Upper lobe of left lung (tissue), 6 donors: ENCODE data around the gene CMSS1. TPM values are rescaled to one million over a fixed set of nuclear protein-coding genes. Genes with fewer than 3 reads are reported as not detected.

Experiments used
- ATAC-seq, 2 donors: fragments of 200-7000 bp; cut with Tn5 transposase; one replicate each; pipeline ENCODE4 v1.9.1; 2022; ENCODE audit warnings: mild to moderate bottlenecking in 2 of 2, moderate library complexity in 2 of 2; ENCODE audit not compliant: low FRiP score in 2 of 2
- DNase-seq, 2 donors: peaks; one replicate each; pipeline ENCODE4 v3.0.0-alpha.2; 2019 to 2020
- H3K27ac ChIP-seq, 4 donors: fragments of 200-600 bp; sonication (generic); one replicate each; pipeline ENCODE4 v1.5.1; 2016 to 2019
- H3K27me3 ChIP-seq, 4 donors: fragments of 200-600 bp; sonication (generic); one replicate each; pipeline ENCODE4 v1.5.1; 2017 to 2019
- H3K36me3 ChIP-seq, 4 donors: fragments of 200-600 bp; sonication (generic); one replicate each; pipeline ENCODE4 v1.5.1; 2016 to 2019
- H3K4me1 ChIP-seq, 4 donors: fragments of 200-600 bp; sonication (generic); one replicate each; pipeline ENCODE4 v1.5.1; 2018 to 2019
- H3K4me3 ChIP-seq, 4 donors: fragments of 200-600 bp; sonication (generic); one replicate each; pipeline ENCODE4 v1.5.1; 2017 to 2019; ENCODE audit warnings: mild to moderate bottlenecking in 2 of 4, moderate library complexity in 1 of 4
- H3K9me3 ChIP-seq, 4 donors: fragments of 200-600 bp; sonication (generic); one replicate each; pipeline ENCODE4 v1.5.1; 2018 to 2019
- EP300 ChIP-seq, 4 donors: sonication (generic); formaldehyde crosslinking; IDR thresholded peaks; one replicate each; pipeline ENCODE4 v1.5.1; 2017; ENCODE audit warnings: antibody characterized with exemption in 4 of 4, control low read depth in 2 of 4
- POLR2A ChIP-seq, 4 donors: fragments of 450-650 bp; IDR thresholded peaks; one replicate each; pipeline ENCODE4 v1.5.1; 2016 to 2017; ENCODE audit warnings: antibody characterized with exemption in 4 of 4, mild to moderate bottlenecking in 2 of 4
- POLR2AphosphoS5 ChIP-seq, 2 donors: sonication (generic); formaldehyde crosslinking; IDR thresholded peaks; one replicate each; pipeline ENCODE4 v1.5.1; 2017; ENCODE audit warnings: antibody characterized with exemption in 2 of 2
- WGBS, 2 donors: methylation state at CpG; one replicate each; pipeline ENCODE4 v1.1.5; 2017 to 2018; 5-methylcytosine and 5-hydroxymethylcytosine counted together
- total RNA-seq, 6 donors: library from RNA; depleted of rRNA in 4 of 6; stranded (reverse); fragments of >200 nt in 4 of 6; gene quantifications; one replicate each; pipeline versions ENCODE4 v1.1.0 to v1.2.1, GENCODE V29; 2016 to 2021
- TF ChIP-seq, protein P1 (sequence below), 6 experiments: fragments of 450-650 bp in 4 of 6; fragments of 200-600 bp in 2 of 6; sonication (generic) in 2 of 6; IDR thresholded peaks; one replicate each; pipeline ENCODE4 v1.5.1; 2016 to 2019; ENCODE audit warnings: antibody characterized with exemption in 6 of 6
- donor health status: DM: no; HTN: no; CAD: no; lungs with moderate emphysema.
- donor health status: DM: no; HTN: yes; CAD: no; lungs with severe emphysema.

The CMSS1 gene
- total RNA-seq, 6 donors from 2014 or later: 4.0 to 21.1 (median 12.0) TPM

DNA sequence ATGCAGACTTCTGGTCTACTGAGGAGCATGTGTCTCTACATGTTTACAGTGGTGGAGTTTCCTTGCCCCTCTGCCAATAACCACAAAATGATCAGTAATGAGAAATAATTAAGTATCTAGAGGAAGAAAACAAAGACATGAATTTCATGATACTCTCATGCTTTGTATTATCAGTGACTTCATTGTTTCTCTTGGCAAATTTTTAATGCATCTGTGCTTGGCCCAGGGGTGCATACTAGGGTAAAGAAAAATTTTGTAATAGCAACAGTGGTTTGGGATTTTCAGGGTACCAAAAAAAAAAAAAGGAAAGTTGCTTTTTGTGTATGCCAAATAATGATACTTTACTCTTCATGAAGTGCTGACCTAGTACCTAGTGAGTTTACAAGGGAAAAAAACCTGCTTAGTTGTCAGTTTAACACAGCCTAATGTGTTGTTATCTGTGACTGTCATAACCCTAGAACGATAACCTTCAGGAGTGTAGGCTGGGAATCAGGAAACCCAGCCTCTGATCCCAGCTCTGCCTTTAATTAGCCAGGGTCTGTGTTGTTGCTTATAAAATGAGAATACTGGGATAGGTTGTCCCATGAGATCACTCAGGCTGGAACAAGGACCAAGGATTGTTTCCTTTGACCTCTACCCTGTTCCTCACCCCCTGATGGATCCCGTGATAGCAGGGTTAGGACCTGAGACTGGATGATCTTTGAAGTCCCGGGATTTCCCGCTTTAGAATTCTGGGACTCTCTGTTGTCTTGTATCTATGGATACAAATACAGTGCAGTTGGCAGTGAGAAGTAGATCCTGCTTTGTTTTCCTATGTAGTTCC lies 117.5 kb downstream of the CMSS1 start:
- ATAC-seq: peak in 1 of 2 donors; percentile 39
- TF ChIP-seq POLR2A (IDR thresholded peaks at IDR 0.05) (no peak), EP300 (IDR thresholded peaks at IDR 0.05) (no peak), POLR2AphosphoS5 (IDR thresholded peaks at IDR 0.05) (no peak)
- TF ChIP-seq, protein P1, sequence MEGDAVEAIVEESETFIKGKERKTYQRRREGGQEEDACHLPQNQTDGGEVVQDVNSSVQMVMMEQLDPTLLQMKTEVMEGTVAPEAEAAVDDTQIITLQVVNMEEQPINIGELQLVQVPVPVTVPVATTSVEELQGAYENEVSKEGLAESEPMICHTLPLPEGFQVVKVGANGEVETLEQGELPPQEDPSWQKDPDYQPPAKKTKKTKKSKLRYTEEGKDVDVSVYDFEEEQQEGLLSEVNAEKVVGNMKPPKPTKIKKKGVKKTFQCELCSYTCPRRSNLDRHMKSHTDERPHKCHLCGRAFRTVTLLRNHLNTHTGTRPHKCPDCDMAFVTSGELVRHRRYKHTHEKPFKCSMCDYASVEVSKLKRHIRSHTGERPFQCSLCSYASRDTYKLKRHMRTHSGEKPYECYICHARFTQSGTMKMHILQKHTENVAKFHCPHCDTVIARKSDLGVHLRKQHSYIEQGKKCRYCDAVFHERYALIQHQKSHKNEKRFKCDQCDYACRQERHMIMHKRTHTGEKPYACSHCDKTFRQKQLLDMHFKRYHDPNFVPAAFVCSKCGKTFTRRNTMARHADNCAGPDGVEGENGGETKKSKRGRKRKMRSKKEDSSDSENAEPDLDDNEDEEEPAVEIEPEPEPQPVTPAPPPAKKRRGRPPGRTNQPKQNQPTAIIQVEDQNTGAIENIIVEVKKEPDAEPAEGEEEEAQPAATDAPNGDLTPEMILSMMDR (IDR thresholded peaks at IDR 0.05): no peak
- H3K27ac ChIP-seq: no peak overlapping the region
- no peaks in the 10 kb centered on the region for H3K27me3 ChIP-seq
- peaks cover 0 to 22% (median 6%) of the 10 kb centered on the region in 4 donors for H3K4me1 ChIP-seq
- no peak for DNase-seq
- H3K9me3 ChIP-seq: no peaks in the 10 kb centered on the region
- no peak overlapping the region for H3K4me3 ChIP-seq
- no peaks in the 10 kb centered on the region for H3K36me3 ChIP-seq
- WGBS, 2 donors: 39 to 58% methylated on average over 4 of the region's 4 CpGs

GRCh38 chr3:99938270-99938911 lies 120.7 kb downstream of the CMSS1 start:
- H3K4me1 ChIP-seq: peaks cover 0 to 10% (median 6%) of the 10 kb centered on the region in 4 donors
- WGBS, 2 donors: 80 to 88% methylated on average over 3 of the region's 3 CpGs
- TF ChIP-seq POLR2A (IDR thresholded peaks at IDR 0.05) (no peak), EP300 (IDR thresholded peaks at IDR 0.05) (no peak), POLR2AphosphoS5 (IDR thresholded peaks at IDR 0.05) (no peak)
- TF ChIP-seq, protein P1 (IDR thresholded peaks at IDR 0.05): no peak

GRCh38 chr3:99939876-99940275 lies 122.2 kb downstream of the CMSS1 start:
- no peaks in the 10 kb centered on the region for H3K36me3 ChIP-seq
- DNase-seq (no peak), ATAC-seq (no peak)
- no peak overlapping the region for H3K4me3 ChIP-seq
- no peaks in the 10 kb centered on the region for H3K27me3 ChIP-seq
- H3K27ac ChIP-seq: no peak overlapping the region
- H3K9me3 ChIP-seq: no peaks in the 10 kb centered on the region
- WGBS, 2 donors: 87 to 97% methylated on average over 1 of the region's 1 CpG
- no peak for TF ChIP-seq EP300 (IDR thresholded peaks at IDR 0.05)
- TF ChIP-seq POLR2AphosphoS5 (IDR thresholded peaks at IDR 0.05): no peak
- peaks cover 2 to 12% (median 8%) of the 10 kb centered on the region in 4 donors for H3K4me1 ChIP-seq

More at GRCh38 chr3:99938270-99938911, 120.7 kb downstream of the CMSS1 start:
- Histone ChIP-seq H3K27me3 (no peaks in the 10 kb centered on the region), H3K9me3 (no peaks in the 10 kb centered on the region), H3K36me3 (no peaks in the 10 kb centered on the region), H3K27ac (no peak overlapping the region), H3K4me3 (no peak overlapping the region)
- DNase-seq: no peak
- ATAC-seq: no peak

- no peaks in the 10 kb centered on the region for H3K36me3 ChIP-seq
- H3K27me3 ChIP-seq: no peaks in the 10 kb centered on the region
- peaks cover 6 to 12% (median 9%) of the 10 kb centered on the region in 4 donors for H3K4me1 ChIP-seq
- WGBS, 2 donors: 82 to 86% methylated on average over 2 of the region's 2 CpGs
- H3K9me3 ChIP-seq: no peaks in the 10 kb centered on the region
- H3K27ac ChIP-seq: no peak overlapping the region
- DNase-seq (no peak), ATAC-seq (no peak)
- no peak overlapping the region for H3K4me3 ChIP-seq
- no peak for TF ChIP-seq EP300 (IDR thresholded peaks at IDR 0.05)
- TF ChIP-seq POLR2AphosphoS5 (IDR thresholded peaks at IDR 0.05): no peak
These were observed 122.7 kb downstream of the CMSS1 start for GRCh38 chr3:99940350-99940749.

DNA sequence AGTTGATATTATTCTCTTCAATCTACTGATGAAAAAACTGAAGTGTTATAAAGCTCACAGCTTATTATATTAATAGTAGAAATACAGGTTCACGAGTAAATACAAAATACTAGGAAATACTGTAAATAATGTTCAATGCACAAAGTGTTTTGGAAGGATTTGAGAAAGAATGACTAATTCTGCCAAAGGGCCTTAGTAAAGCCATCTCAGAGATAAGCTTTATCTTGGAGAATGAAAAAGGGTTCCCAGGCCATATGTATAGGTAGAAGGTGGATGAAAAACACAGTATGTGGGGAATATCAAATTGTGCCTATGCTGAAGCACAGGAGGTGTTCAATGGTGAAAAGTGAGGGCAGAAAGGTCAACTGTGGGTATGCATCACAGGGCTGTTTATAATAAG lies 123.5 kb downstream of the CMSS1 start:
- 80 to 83% methylated on average over 1 of the region's 1 CpG for WGBS, 2 donors
- Histone ChIP-seq H3K4me3 (no peak overlapping the region), H3K9me3 (no peaks in the 10 kb centered on the region), H3K27ac (no peak overlapping the region), H3K4me1 (peaks cover 9 to 17% (median 13%) of the 10 kb centered on the region in 4 donors), H3K36me3 (no peaks in the 10 kb centered on the region), H3K27me3 (no peaks in the 10 kb centered on the region)
- no peak for DNase-seq
- no peak for ATAC-seq
- no peak for TF ChIP-seq POLR2A (IDR thresholded peaks at IDR 0.05)
- TF ChIP-seq EP300 (IDR thresholded peaks at IDR 0.05): no peak
- TF ChIP-seq POLR2AphosphoS5 (IDR thresholded peaks at IDR 0.05): no peak
- TF ChIP-seq, protein P1 (IDR thresholded peaks at IDR 0.05): no peak
